Hepatocyte (in vitro differentiated cells): ENCODE results near the gene MEA1.

Experiments used
- EZH2 ChIP-seq: fragments of 200-600 bp; sonication (generic); IDR thresholded peaks from 2 replicates; pipeline ENCODE4 v1.6.1; 2016; ENCODE audit warnings: antibody characterized with exemption, mild to moderate bottlenecking, borderline replicate concordance
- TF ChIP-seq, protein P1 (sequence below): fragments of 200-600 bp; sonication (generic); IDR thresholded peaks from 2 replicates; pipeline ENCODE4 v1.5.1; 2016; ENCODE audit warnings: antibody characterized with exemption, mild to moderate bottlenecking; ENCODE audit not compliant: poor library complexity

DNA sequence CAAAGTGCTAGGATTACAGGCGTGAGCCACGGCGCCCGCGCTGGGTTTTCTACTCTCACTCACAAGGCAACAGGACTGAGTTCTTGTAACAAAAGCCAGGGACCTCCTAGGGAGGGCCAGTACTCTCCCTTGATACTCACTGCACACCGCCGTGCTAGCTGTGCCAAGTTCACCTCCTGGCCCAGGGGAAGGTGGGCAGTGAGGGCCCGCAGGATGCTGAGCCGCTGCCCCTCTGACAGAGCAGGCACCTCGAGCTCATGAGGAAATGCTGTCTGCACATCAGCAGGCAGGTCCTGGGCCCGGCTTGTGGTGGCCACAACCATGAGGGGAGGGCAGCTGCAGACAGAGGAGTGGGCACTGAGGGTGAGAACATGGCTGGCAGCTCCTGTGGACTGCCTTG is 46.5 kb downstream of the MEA1 start:
- TF ChIP-seq, protein P1, sequence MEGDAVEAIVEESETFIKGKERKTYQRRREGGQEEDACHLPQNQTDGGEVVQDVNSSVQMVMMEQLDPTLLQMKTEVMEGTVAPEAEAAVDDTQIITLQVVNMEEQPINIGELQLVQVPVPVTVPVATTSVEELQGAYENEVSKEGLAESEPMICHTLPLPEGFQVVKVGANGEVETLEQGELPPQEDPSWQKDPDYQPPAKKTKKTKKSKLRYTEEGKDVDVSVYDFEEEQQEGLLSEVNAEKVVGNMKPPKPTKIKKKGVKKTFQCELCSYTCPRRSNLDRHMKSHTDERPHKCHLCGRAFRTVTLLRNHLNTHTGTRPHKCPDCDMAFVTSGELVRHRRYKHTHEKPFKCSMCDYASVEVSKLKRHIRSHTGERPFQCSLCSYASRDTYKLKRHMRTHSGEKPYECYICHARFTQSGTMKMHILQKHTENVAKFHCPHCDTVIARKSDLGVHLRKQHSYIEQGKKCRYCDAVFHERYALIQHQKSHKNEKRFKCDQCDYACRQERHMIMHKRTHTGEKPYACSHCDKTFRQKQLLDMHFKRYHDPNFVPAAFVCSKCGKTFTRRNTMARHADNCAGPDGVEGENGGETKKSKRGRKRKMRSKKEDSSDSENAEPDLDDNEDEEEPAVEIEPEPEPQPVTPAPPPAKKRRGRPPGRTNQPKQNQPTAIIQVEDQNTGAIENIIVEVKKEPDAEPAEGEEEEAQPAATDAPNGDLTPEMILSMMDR = no peak
- TF ChIP-seq EZH2 = no peak
